GM12891 (cell line): ENCODE data around the gene RELA.

Experiments
- DNase-seq: peaks from one replicate; pipeline ENCODE4 v3.0.0; 2011; ENCODE audit warnings: low spot score; ENCODE audit not compliant: insufficient read length
- FAIRE-seq: peaks from 2 replicates; lab custom pipeline; 2011; peaks lifted over from hg19 to GRCh38; lab: Jason Lieb, UNC
- PAX5 ChIP-seq: IDR thresholded peaks from 2 replicates; pipeline ENCODE4 v1.6.1; 2011; ENCODE audit warnings: low read length, moderate library complexity, mild to moderate bottlenecking; ENCODE audit not compliant: insufficient read depth, severe bottlenecking
- POLR2A ChIP-seq: IDR thresholded peaks from 2 replicates; pipeline ENCODE4 v1.6.1; 2011; ENCODE audit warnings: low read depth, low read length, control low read depth
- POLR2AphosphoS5 ChIP-seq: IDR thresholded peaks from 2 replicates; pipeline ENCODE4 v1.6.1; 2011; ENCODE audit warnings: low read depth, low read length, control low read depth
- POU2F2 ChIP-seq: IDR thresholded peaks from 2 replicates; pipeline ENCODE4 v1.6.1; 2011; ENCODE audit warnings: low read depth, mild to moderate bottlenecking, control low read depth, low read length, moderate library complexity
- SPI1 ChIP-seq: IDR thresholded peaks from 2 replicates; pipeline ENCODE4 v1.6.1; 2011; ENCODE audit warnings: low read depth, low read length, control low read depth
- TAF1 ChIP-seq: IDR thresholded peaks from 2 replicates; pipeline ENCODE4 v1.6.1; 2011; ENCODE audit warnings: low read depth, low read length, control low read depth

The RELA gene

GRCh38 chr11:65623852-65624616 lies 38.7 kb downstream of the RELA start:
- TF ChIP-seq POLR2AphosphoS5 = no peak; the same call in 1 of the 2 replicates
- no peak for TF ChIP-seq POLR2A
- TF ChIP-seq PAX5 = no peak
- no peak for TF ChIP-seq TAF1
- no peak for TF ChIP-seq SPI1
- TF ChIP-seq POU2F2 = no peak

GRCh38 chr11:65623177-65623576 lies 39.5 kb downstream of the RELA start:
- TF ChIP-seq PAX5 = no peak
- no peak for TF ChIP-seq SPI1
- TF ChIP-seq POU2F2 = no peak
- TF ChIP-seq TAF1 = no peak
- TF ChIP-seq POLR2A = no peak
- TF ChIP-seq POLR2AphosphoS5 = no peak
- DNase-seq (no peak), FAIRE-seq (no peak)

More at GRCh38 chr11:65623852-65624616, 38.7 kb downstream of the RELA start:
- no peak for DNase-seq
- no peak for FAIRE-seq

GRCh38 chr11:65622011-65622410 lies 40.7 kb downstream of the RELA start:
- TF ChIP-seq SPI1 (no peak), TAF1 (no peak), PAX5 (no peak), POLR2A (no peak), POLR2AphosphoS5 (no peak), POU2F2 (no peak)
- no peak for FAIRE-seq
- DNase-seq = no peak

GRCh38 chr11:65621460-65621859 lies 41.3 kb downstream of the RELA start:
- no peak for DNase-seq
- no peak for TF ChIP-seq PAX5
- no peak for TF ChIP-seq POU2F2
- TF ChIP-seq POLR2AphosphoS5 = no peak
- no peak for TF ChIP-seq POLR2A
- no peak for TF ChIP-seq SPI1
- TF ChIP-seq TAF1 = no peak
- no peak for FAIRE-seq

- FAIRE-seq (no peak), DNase-seq (no peak)
- TF ChIP-seq POLR2A (no peak), POU2F2 (no peak), POLR2AphosphoS5 (0 out of 2 replicates have a peak, but pooled peaks have one; percentile 9), PAX5 (no peak)
Observed at GRCh38 chr11:65620666-65621065, 42.0 kb downstream of the RELA start.

- no peak for FAIRE-seq
- TF ChIP-seq POLR2A (0 out of 2 replicates have a peak, but pooled peaks have one; percentile 36), TAF1 (no peak)
- DNase-seq = no peak
Observed at GRCh38 chr11:65619281-65619928, 43.3 kb downstream of the RELA start.

- no peak for TF ChIP-seq TAF1
- no peak for TF ChIP-seq SPI1
- no peak for TF ChIP-seq POLR2A
- TF ChIP-seq POLR2AphosphoS5 = no peak
- no peak for TF ChIP-seq PAX5
- no peak for TF ChIP-seq POU2F2
- no peak for DNase-seq
- no peak for FAIRE-seq
Observed at GRCh38 chr11:65618763-65619162, 44.0 kb downstream of the RELA start.

- DNase-seq (no peak), FAIRE-seq (no peak)
- TF ChIP-seq TAF1 (no peak), POU2F2 (no peak), POLR2A (no peak), POLR2AphosphoS5 (no peak), SPI1 (no peak), PAX5 (no peak)
Observed at GRCh38 chr11:65617990-65618751, 44.5 kb downstream of the RELA start.

GRCh38 chr11:65617136-65617850 lies 45.4 kb downstream of the RELA start:
- no peak for TF ChIP-seq PAX5
- no peak for TF ChIP-seq POLR2A
- TF ChIP-seq TAF1 = no peak
- TF ChIP-seq POLR2AphosphoS5 = no peak
- no peak for TF ChIP-seq POU2F2
- TF ChIP-seq SPI1 = no peak
- FAIRE-seq = no peak
- DNase-seq = no peak
